Cortex of kidney (tissue), 1 donor: ENCODE data around the gene HTR3E.

Experiments used
- DNase-seq: peaks from one replicate; lab custom pipeline; 2025; lab: John Stamatoyannopoulos, UW

HTR3E gene

GRCh38 chr3:184156522-184156955, 59.7 kb downstream of the HTR3E start:
- no peak for DNase-seq
